Activated CD4-positive, CD25-positive, alpha-beta regulatory T cell (primary cell): ENCODE results near the gene SEC24A.
"Not testable (repeated sequence)": the region's sequence is repeated elsewhere in the genome, so short reads cannot be mapped to it uniquely, and the experiment has no call there.

Experiments
- DNase-seq, 4 experiments: peaks; one replicate each; lab custom pipeline; 2025; lab: John Stamatoyannopoulos, UW

Gene SEC24A

DNA sequence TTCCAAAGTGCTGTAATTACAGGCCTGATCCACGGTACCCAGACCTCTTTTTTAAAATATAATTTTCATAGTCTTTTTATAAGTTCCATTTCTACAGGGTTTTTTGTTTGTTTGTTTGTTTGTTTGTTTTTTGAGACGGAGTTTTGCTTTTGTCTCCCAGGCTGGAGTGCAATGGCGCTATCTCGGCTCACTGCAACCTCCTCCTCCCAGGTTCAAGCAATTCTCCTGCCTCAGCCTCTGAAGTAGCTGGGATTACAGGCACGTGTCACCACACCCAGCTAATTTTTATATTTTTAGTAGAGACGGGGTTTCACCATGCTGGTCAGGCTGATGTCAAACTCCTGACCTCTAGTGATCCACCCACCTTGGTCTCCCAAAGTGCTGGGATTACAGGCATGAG lies 2.1 kb downstream of the SEC24A start:
- not testable (repeated sequence) for DNase-seq

- DNase-seq, result no peak
Measured at GRCh38 chr5:134651531-134651930, 2.9 kb downstream of the SEC24A start.

DNA sequence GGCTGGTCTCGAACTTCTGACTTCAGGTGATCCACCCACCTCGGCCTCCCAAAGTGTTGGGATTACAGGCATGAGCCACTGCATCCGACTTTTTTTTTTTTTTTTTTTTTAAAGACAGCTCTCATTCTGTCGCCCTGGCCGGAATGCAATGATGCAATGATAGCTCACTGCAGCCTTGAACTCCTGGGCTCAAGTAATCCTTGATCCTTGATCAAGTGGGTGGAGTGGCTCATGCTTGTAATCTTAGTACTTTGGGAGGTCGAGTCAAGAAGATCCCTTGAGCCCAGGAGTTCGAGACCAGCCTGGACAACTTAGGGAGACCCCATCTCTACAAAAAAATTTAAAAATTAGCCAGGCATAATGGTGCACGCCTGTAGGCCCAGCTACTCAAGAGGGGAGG lies 8.1 kb downstream of the SEC24A start:
- no peak for DNase-seq

GRCh38 chr5:134659456-134659855 lies 10.9 kb downstream of the SEC24A start:
- no peak for DNase-seq

- DNase-seq, result no peak
Measured at GRCh38 chr5:134659922-134660321, 11.3 kb downstream of the SEC24A start.

DNA sequence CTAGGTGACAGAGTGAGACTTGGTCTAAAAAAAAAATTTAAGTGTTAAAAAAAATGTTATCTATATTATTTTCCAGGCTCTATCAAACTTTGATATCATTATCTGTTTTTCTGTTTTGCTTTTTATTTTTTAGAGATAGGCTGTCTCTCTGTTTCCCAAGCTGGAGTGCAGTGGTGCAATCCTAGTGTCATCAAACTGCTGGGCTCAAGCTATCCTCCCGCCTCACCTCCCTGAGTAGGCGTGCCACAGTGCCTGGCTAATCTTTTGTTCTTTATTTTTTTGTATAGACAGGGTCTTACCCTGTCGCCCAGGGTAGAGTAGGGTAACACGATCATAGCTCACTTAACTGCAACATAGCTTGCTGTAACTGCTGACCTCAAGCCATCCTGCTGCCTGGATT lies 14.4 kb downstream of the SEC24A start:
- DNase-seq, result no peak

DNA sequence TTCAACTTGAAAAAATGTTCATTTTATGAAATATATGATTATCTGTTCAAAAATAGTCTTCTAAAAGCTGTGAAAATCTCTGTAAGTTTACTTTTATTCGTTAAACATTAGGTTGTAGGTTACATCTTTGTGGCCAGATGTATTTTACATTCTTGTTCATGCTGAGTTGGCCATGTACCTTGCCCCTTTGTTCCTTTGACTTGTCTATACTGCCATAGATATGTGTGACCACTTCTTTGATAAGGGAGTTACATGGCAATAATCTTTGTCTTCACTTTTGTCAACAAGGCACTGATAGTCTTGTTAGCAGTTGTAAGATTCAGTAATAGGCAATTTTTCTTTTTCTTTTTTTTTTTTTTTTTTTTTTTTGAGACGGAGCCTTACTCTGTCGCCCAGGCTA lies 15.9 kb downstream of the SEC24A start:
- no peak for DNase-seq

- DNase-seq, result not testable (repeated sequence)
Measured at GRCh38 chr5:134673546-134673945, 25.0 kb downstream of the SEC24A start.

GRCh38 chr5:134677357-134677756 lies 28.8 kb downstream of the SEC24A start:
- DNase-seq, result not testable (repeated sequence)

GRCh38 chr5:134690144-134690543 lies 41.6 kb downstream of the SEC24A start:
- DNase-seq, result not testable (repeated sequence)

DNA sequence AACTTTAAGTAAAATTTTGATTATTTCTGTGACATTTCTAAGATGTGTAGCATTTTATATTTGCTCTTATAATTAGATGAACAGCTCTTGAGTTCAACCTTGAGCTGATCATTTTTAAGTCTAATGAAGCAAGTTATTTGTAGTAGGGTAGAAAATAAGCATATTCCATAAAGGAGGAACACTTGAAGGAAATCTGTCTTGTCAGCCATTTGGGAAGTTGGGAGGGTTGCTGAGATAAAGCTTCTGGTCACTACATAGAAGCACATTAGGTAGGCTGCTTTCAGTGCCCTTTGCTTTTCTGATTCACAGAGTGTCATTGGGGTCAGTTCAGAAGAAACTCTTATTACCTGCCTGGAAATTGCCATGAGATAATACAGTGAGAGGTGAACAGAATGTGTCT lies 44.1 kb downstream of the SEC24A start:
- no peak for DNase-seq

- no peak for DNase-seq
Measured at GRCh38 chr5:134708301-134708700, 59.7 kb downstream of the SEC24A start.

- no peak for DNase-seq
Measured at GRCh38 chr5:134714120-134714519, 65.5 kb downstream of the SEC24A start.

DNA sequence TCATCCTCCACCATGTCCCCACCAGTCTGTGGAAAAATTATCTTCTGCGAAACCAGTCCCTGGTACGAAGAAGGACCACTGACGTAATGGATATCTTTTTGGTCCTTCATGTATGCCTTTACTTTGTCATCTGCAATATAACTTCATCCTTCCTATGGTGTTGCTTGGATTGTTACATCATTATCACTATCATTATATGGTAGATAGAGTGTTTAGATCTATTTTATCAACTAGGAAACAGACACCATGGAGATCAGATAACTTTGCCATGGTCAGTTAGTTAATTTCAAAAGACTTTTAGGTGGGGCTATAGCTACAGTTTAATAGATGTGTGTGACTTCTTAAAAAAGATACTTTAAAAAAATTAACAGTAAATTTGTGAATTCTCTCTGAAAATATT lies 66.0 kb downstream of the SEC24A start:
- DNase-seq, result no peak

- not testable (repeated sequence) for DNase-seq
Measured at GRCh38 chr5:134715466-134715865, 66.9 kb downstream of the SEC24A start.

DNA sequence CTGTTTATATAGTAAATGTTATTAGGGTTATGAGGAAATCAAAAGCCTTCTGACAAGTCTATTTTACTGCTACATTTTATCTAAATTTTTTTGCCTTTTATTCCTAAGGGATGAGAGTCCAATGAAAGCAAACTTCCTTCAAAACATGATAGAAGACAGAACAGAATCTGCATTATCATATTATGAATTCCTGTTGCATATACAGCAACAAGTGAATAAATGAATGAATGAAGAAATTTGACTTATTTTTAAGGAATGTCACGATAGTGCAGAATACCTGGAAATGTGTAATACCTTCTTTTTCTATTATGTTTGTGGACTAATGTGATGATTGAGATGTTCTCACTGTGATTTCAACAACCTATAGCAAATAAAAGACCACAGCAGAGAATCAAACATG lies 76.3 kb downstream of the SEC24A start:
- DNase-seq, result no peak

- DNase-seq, result no peak
Measured at GRCh38 chr5:134732819-134733218, 84.2 kb downstream of the SEC24A start.

DNA sequence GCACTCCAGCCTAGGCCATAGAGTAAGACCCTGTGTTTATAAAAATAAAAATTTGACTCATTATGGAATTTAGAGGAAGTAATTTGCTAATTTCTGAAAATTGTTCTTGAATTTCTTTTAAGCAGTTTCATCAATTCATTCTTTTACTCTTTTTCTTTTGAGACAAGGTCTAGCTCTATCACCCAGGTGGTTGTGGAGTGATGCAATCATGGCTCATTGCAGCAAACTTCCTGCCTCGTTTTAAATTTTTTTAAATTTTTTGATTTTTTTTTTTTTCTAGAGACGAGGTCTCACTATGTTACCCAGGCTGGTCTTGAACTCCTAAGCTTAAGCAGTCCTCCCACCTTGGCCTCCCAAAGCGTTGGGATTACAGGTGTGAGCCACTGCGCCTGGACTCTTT lies 86.7 kb downstream of the SEC24A start:
- no peak for DNase-seq

DNA sequence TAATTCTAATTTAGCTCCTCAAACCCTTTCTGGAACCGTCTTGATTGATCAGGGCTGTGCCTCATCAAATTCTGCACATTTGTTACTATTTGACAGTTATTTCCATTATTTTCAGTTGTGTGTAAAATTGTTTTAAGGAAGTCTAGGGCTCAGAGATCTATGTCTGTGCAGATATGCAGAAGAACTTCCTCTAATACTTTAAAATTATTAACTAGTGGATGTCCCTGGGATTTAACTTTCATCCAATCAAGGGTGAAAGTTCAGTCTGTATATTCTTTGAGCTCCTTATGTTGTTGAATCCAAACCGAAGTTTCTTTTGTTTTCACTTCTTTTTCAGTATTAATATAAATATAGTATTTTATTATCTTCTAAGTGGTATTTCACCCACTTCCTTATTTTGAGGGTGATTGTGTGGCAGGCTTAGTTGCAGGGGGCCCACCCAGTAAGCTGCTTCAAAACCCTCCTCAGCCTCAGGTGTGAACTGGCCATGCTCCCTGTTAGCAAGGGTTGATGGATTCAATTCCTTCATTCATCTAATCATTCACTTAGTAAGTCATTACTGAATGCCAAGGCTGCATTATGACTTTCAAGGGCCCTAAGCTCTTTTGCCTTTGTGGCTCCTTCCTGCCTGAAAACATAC lies 87.7 kb downstream of the SEC24A start:
- DNase-seq, result no peak

DNA sequence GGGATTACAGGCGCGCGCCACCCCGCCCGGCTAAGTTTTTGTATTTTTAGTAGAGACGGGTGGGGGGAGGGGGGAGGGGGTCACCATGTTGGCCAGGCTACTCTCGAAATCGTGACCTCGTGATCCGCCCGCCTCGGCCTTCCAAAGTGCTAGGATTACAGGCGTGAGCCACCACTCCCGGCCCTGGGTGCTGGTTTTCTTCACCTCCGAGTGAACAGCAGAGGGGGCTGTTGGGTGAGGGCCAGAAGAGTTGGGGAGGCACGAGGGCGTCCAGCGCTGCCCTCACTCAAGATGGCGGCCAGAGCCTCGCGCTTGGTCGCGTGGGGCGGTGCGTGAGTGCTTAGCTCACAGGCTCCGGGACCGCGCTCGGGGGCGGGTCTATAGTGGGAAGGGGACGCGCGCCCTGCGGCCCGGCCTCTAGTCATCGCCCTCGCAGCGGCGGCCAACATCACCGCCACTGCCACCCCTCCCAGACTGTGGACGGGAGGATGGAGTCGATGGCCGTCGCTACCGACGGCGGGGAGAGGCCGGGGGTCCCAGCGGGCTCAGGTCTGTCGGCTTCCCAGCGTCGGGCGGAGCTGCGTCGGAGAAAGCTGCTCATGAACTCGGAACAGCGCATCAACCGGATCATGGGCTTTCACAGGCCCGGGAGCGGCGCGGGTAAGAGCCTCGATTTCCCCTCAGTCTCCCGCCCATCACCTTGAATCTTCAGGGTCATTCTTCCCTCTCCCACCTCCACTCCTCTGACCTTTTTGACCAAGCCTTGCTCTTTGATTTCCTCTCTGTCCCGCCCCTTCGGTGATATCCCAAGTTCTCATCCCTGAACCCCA lies 89.8 kb downstream of the SEC24A start, which contains the start of gene CAMLG:
Gene CAMLG (plus strand): TSS at position 416 of the 830 bp plus-strand sequence. CDS start 73 bp downstream, at position 489.
- peak; percentile 92 to 96 (median 95) for DNase-seq

DNA sequence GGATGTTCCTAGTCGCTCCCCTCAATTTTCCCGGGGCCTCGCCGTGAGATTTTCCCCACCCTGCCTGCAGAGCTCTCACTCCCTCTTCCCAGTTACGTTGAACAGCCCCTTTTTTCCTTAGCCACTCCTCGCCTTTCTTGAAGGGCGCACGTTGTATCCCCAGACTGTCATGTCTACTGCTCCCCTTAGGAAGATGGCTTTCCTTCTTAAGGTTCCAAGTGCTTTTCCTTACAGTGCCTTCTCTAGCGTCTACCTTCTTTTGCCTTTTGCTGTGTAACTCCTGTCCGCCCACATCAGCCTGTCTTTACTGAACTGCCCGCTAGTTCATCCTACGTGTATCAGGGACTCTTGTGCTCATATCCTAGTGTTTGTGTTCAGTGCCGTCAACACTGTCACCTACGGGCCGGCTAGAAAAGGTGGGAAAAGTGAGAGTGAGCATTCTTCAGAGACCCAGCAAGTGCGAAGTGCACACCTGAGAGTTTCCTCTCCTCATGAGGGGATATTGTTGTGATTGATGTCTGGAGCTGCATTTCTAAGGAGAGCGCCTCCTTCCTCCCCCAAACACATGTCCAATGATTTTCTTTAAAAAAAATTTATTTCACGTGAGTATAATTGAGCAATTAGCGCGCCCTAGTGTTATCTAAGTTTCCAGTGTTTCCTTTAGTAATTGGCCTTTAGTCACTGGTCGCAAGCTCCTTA lies 90.5 kb downstream of the SEC24A start:
- no peak for DNase-seq

- no peak for DNase-seq
Measured at GRCh38 chr5:134741052-134741451, 92.5 kb downstream of the SEC24A start.

DNA sequence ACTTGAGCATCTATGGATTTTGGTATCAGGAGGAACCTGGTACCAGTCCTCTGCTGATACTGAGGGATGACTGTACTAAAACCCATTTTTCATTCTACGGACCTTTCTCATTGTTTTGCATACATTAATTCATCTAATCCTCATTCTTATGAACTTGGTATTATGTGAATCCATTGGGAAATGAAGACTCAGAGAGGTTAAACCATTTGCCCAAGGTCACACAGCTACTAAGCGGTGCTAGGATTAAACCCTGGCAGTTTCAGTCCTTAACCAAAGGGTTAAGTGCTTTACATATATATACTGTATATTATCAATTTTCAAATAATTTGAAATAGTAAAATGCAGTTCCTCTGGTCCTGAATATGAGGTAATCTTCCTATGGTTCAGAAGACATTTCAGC lies 93.5 kb downstream of the SEC24A start:
- no peak for DNase-seq
